ENCODE results near the gene UGT1A7.

UGT1A7 gene

DNA sequence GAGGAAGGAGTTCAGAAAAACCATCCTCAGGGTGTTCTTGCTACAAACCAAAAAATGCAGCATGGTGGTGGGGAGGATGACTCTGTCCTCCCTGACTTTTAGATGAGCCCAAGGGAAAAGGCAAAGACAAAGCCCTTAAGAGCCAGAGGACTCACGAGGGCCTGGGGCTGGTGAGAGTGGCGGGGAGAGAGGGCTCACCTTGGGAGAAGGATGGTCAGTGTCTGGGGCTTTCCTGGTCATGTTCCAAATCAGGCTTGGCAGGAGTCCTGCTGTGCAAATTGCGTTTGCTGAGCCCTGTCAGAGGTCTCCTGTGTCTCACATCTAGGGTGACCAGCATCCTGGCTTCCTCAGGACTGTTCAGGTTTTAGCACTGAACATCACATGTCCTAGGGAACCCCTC lies 83.1 kb downstream of the UGT1A7 start:
- no peak for DNase-seq

DNA sequence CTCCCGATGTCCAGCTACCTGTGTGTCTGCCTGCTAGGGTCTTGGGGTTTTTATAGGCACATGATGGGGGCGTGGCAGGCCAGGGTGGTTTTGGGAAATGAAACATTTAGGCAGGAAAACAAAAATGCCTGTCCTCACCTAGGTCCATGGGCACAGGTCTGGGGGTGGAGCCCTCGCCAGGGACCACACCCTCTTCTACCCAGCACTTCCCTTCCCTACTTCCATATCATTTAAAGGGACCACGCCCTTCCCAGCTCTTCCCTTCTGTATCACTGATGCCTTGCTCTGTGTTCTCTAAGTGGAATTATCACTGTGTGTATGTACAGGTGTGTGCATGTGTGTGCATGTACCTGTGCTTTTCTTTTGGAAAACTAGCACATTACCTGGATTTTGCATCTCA lies 84.7 kb downstream of the UGT1A7 start:
- DNase-seq: no peak

DNA sequence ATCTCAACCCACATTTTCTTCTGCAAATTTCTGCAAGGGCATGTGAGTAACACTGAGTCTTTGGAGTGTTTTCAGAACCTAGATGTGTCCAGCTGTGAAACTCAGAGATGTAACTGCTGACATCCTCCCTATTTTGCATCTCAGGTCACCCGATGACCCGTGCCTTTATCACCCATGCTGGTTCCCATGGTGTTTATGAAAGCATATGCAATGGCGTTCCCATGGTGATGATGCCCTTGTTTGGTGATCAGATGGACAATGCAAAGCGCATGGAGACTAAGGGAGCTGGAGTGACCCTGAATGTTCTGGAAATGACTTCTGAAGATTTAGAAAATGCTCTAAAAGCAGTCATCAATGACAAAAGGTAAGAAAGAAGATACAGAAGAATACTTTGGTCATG lies 86.4 kb downstream of the UGT1A7 start:
- DNase-seq: no peak

DNA sequence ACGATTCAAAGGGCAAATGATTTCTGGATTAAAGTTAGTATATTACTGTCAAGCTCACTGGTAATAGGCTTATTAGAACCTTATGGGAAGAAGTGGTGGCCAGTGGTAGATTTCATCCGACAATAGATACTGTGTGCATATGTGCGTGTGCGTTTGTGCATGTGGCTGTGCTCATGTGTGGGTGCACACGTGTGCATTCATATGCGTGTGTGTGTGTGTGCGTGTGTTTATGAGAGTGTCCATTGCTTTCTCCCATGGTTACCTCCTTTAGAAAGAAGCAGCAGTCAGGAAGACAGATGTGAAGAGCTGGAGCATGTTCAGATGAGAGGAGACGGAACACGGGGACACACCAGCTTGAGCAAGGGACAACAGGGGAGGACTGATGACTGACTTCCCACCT lies 87.6 kb downstream of the UGT1A7 start:
- DNase-seq: no peak

DNA sequence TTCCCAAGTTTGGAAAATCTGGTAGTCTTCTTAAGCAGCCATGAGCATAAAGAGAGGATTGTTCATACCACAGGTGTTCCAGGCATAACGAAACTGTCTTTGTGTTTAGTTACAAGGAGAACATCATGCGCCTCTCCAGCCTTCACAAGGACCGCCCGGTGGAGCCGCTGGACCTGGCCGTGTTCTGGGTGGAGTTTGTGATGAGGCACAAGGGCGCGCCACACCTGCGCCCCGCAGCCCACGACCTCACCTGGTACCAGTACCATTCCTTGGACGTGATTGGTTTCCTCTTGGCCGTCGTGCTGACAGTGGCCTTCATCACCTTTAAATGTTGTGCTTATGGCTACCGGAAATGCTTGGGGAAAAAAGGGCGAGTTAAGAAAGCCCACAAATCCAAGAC lies 90.5 kb downstream of the UGT1A7 start:
- no peak for DNase-seq

DNA sequence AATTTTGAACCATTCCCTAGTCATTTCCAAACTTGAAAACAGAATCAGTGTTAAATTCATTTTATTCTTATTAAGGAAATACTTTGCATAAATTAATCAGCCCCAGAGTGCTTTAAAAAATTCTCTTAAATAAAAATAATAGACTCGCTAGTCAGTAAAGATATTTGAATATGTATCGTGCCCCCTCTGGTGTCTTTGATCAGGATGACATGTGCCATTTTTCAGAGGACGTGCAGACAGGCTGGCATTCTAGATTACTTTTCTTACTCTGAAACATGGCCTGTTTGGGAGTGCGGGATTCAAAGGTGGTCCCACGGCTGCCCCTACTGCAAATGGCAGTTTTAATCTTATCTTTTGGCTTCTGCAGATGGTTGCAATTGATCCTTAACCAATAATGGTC lies 90.9 kb downstream of the UGT1A7 start:
- no peak for DNase-seq

DNA sequence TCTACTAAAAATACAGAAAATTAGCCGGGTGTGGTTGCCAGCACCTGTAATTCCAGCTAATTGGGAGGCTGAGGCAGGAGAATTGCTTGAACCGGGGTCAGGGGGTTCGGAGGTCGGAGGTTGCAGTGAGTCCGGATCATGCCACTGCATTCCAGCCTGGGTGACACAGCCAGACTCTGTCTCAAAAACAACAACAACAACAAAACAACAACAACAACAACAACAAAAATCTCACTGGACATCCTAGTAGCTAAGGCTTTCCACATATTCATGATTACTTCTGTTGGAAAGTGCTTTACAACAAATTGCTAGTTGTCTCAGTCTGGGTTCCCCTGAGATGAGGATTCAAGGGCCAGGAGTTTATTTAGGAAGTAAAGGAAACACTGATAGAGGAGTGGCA lies 92.2 kb downstream of the UGT1A7 start:
- no peak for DNase-seq

DNA sequence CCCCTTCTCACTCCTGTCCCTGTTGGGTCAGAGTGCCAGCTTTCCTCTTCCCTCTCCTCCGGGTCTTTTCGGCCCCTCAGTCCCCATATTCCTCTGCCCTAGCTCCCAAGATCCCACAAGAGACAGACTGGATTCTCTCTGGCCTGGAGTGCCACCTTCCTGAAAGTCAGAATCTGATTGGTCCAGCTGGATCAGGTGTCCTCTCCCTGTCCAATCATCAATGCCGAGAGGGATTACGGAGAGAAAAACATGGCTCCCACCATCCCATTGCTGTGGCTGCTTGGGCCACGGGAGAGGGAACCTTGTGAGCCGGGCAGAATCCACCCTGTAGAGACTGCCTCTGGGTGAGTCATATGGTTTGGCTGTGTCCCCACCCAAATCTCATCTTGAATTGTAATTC lies 93.7 kb downstream of the UGT1A7 start:
- DNase-seq: no peak

DNA sequence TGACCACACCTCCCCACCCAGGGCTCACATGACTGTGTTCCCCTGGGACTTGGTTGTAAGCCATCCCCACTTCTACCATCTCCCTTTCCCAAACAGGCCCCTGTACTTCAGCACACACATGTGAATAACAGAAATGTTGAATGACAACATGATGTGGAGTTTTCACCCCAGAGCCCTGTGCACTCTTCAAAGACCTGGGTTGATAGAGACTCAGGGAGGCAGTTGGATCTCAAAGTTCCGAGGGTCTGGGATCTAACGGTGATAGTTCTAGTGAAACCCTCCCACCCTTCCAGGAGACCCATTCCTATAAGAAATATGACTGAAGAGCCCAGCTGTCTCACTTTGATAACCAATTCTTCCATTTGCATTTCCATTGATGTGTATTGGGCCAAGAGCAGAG lies 96.3 kb downstream of the UGT1A7 start, which contains the start of gene MROH2A:
Gene MROH2A, plus strand, starts transcription at position 301 of the 400 bp plus-strand sequence. CDS start 1,029 bp downstream, outside the sequence.
- DNase-seq: no peak

DNA sequence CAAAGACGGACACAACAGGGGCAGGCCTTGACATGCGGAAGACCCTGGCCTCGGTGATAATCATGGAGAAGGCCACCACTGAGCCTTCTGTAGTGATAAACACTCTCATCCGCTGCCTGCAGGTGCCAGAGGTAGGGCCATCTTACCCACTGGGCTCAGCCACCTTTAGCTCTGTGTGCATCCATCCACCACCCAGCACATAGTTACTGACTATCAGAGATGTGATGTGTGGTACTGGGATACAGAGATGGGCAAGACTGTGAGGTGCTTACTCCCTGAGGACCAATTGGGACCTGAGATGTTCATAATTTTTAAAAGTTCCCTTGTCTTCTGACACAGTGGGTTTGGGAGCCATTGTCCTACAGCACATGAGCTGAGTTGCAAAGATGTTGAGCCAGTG lies 98.0 kb downstream of the UGT1A7 start:
- DNase-seq: no peak

DNA sequence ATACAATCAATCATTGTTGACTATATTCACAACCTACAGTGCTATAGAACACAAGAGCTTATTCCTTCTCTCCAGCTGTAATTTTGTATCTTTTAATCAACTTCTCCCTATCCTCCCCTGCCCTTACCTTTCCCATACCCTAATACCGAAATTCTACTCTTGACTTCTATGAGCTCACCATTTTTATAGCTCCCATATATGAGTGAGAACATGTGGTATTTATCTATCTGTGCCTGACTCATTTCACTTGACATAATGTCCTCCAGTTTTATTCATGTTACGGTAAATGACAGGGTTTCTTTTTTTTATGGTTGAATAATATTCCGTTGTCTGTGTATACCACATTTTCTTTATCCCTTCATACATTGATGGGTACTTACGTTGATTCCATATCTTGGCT lies 99.1 kb downstream of the UGT1A7 start:
- DNase-seq: no peak

DNA sequence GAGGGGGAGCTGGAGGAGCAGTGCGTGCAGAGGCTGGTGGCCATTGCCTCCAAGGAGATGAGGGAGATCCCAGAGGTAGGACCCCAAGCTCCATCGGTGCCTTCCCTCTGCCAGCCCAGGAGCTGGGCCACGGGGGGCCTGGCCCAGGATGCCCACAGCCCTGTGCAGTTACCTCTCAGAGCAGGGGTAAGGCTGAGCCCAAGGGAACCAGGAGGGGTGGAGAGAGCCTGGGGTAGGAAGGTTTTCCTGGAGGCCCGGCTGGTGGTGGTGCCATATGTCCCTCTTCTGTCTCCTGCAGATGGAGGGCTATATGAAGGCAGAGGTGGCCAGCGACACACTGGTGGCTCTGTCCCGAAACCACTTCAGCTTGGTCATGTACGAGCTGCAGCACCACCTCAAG lies 107.9 kb downstream of the UGT1A7 start:
- no peak for DNase-seq

DNA sequence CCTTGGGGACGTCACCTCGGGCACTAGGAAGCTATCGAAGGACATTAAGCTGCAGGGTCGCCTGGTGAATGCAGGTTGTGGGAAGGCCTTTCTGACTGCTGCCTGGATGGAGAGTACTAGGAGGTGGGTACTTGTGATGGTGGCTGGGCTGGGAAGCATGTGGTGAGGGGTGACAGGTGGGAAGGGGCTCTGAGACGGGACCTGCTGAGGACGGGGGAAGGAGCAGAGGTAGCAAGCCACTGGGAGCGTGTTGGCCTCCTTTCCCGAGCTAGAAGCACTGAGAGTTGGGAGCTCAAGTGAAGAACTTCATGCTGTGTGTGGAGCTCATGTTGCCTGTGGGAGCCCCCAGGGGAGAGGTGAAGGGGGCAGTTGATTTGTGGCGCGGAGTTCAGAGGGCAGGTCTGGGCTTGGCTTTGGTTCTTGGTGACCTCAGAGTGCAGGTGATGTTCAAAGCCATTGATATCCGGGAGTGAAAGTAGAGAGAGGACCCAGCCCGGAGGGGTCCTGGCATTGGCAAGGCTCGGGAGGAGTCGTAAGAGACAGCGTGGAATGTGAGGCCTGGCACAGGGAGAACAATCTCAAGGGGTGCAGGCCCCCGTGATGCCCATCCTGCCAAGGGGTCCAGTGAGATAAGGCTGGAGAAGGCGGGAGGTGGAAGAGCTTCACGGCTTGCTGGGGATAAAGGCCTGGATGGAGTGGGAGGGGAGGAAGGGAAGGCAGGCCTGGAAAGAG lies 109.6 kb downstream of the UGT1A7 start:
- DNase-seq: no peak

DNA sequence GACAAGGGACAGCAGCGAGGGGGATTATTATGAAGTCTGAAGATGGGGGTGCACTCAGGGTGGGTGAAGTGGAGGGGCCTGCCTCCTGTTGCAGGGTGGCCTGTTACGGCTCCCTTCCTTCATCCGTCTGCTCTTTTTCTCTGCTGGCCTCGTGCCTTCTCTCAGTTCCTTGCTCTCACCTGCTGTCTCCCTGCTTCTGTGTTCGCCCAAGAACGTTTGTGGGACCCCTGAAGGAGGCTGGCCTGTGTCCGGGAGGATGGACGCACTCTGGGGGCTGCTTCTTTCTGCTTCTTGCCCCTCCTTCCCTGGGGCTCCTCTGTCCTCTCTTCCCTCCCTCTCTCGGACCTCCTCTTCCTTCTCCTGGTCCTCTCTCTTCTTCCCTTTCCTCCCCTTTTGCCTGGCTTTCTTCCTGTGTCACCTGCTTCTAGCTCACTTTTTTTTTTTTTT lies 110.2 kb downstream of the UGT1A7 start:
- no peak for DNase-seq

DNA sequence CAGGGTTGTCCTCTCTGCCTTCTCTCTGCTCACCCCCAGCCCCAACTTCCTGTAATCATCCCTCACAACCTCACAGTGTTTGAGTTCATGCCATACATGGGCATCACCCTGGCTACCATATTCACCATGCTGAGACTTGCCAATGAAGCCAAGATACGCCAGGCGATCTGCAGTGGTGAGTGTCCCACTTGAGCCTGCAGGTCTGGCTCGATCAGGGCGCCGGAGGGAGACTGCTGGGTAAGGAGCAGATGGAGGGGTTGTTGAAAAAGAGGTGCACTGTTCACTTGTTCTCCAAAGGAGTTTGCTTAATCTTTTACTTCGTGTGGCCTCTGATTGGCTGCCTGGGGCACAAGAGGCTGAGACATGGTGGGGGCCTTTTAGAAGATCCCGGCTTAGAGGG lies 111.0 kb downstream of the UGT1A7 start:
- no peak for DNase-seq

DNA sequence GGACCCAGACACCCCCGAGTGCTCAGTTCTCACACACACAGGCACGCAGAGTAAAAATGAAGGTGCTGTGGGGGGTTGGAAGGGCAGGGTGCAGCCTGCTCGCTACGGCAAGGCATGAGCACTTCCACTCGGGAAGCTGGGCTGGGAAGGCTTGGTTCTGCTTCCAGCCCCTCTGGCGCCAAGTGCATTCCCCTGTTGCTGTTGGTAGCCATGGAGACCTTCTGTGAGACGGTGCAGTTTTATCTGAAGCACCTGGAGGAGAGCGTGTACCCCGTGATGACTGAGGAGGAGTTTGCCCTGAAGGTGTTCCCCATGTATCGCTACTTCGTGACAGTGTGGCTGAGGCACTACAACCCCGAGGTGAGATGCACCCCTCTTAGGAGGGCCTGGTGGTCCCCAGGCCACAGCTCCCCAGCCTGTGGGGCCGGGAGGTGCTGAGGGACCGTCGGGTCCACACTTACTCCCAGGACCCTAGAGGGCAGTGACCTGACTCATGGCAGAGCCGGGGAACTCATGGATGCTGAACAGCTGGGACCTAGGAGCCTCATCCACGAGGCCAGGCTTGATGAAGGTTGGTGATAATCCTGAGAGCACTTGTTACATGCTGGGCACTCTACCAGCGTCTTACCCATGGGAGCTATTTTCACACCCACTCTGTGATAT lies 111.9 kb downstream of the UGT1A7 start:
- DNase-seq: no peak

DNA sequence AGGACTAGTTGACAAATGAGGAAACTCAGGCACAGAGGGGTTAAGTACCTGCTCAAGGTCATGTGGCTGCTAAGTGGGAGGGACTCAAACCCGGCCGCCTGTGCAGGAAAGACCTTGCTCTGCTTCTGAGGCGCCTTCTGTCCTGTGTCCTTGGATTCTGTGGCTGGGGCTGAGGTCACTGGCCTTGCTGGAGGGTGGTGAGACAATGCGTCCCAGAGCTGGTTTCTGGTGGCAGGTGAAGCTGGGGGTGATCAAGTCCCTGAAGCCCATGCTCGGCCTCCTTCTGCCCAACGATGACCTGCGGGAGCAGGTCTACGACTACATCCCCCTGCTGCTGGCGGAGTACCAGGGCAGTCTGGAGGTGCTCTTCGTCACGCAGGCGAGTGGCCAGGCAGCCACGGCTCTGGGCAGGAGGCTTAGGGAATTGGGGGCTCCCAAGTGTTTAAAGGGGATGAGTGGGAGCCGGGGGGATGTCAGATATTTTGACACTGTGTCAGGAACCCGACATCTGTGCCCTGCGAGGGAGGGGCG lies 112.5 kb downstream of the UGT1A7 start:
- no peak for DNase-seq

DNA sequence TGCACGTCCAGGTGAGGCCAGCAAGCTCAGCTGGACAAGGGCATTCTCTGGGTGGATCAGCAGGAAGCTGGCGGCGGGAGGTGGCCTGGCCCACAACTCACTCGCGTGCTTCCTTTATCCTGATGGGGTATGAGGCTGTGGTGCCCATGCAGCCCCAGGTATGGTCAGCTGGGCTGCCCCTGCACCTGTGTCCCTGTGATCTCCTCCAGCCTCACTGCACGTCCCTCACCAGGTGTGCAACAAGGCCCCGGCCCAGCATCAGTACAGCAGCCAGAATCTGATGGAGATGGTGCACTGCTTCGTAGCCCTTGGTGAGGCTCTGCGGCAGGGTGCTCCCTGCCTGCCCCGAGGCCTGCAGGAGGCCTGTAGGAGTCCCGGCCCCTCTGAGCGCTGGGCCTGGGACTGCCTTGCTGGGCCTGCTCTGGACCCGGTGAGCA lies 114.1 kb downstream of the UGT1A7 start:
- no peak for DNase-seq

DNA sequence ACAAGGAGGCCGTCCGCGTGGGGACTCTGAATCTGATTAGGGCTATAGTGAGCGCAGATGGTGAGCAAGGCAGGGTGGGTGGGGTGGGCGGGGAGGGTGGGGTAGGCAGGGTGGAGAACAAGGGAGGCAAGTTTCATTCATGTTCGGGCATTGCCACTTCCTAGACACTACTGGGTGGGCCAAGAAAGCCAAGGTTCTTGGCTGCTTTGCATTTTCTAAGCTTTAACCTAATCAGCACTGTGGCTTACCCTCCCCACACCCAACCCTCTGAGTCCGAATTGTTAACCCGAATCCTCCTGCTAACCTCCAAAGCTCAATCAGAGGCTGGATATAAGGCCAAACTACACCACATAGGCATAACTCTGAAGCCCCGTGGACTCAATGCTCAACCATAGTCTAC lies 114.6 kb downstream of the UGT1A7 start:
- DNase-seq: no peak

DNA sequence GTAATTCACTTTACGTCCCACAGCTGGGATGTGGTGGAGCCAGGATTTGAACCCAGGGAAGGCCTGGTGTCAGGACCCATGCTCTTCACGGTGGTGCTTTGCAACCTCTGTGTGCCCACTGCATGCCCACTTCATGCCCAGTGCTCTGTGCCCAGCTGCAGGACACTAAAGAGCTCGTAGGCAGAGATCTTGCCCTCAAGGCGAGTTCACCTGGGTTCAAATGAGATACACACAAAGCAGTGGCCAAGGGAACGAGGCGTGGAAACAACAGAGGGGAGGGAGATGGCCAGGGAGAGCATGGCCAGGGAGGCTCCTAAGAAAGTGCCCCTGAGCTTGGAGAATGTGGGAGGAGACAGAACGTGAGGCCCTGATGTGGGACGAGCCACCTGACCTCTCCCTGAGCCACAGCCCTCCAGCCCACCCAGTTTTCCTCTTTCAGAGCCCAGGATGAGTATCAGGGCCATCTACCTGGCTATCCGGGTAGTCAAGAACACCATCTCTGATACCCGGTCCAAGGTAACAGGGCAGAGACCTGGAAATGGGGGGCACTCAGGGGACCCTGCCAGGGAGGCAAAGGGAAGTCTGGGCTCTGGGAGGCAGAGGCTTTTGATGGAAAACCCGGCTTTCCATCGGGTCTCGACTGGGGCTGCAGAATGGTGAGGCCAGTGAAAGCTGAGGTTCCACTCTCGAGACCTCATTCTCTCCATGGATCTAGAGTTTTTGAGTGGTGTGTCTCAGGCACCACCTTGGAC lies 116.8 kb downstream of the UGT1A7 start:
- no peak for DNase-seq

DNA sequence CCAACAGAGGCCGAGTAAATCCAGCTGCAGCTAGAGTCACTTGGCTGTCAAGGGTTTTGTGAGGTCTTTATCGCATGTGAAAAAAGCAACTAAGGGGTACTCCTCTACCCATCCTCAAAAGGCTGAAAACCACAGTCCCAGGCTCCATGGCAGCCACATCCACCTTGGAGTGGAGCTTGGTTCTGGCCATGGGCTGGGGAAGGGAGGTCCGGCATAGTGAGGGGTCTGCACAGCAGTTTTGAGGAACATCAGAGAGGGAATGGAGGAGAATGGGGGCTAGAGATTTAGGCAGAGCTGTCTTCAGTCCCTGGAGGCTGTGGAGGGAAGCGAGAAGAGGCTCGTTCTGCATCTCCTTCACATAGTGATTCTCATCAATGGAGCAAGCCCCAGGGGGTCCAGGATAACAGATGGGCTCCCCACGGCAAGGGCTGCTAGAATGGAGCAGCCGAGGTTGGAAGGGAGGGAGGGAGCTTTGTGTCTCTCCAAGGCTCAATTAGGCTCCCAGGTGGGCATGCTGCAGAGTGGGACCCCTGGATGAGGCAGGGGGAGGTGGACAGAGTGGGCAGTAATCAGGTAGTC lies 117.5 kb downstream of the UGT1A7 start:
- no peak for DNase-seq

DNA sequence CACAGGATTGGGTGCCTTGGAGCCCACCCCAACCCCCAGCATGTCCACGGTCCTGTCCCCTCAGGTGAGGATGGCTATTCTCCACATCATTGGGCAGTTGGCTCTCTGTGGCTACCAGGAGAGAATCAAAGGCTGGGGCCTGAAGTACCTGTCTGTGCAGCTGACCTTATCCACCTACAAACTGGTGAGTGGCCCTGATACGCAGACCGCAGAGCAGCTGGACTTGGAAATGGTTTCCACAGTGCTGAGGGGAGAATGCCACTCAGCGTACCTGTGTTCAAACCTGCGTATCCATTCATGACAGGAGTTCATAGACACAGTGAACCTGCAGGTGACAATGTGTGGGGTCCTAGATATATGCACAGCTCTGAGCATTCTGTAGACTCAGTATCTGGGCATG lies 118.0 kb downstream of the UGT1A7 start:
- DNase-seq: no peak

DNA sequence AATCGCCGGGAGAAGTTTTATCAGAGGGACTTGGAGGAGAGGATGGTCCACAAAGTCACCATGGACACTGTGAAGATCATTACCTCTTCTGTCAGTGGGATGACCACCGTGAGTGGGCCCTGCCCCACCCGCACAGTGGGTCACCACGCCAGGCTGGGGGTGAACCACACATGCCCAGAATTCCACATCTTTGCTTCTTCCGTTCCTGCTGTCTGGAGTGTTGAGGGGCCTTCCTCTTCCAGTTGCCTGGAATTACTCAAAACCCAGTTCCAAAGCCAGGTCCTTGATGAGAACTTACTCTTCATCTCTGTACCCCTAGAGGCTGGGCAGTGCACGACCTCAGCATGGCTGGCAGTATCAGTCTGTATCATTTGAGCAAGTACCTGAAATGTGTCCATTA lies 118.5 kb downstream of the UGT1A7 start:
- no peak for DNase-seq

All from NK-92 treated with Interleukin-12 subunit alpha and Interleukin-12 subunit beta, amount 100 ng/mL, for 24 hours (cell line).